ENCODE measurements around the gene ARAP1. TPM values are rescaled to one million over a fixed set of nuclear protein-coding genes. Genes with fewer than 3 reads are reported as not detected.

The ARAP1 gene
- total RNA-seq, 1 donor from 2014 or later: 49.5 TPM

- Histone ChIP-seq H3K36me3 (ENCODE audit: control insufficient read depth, insufficient read depth, low read length) (peaks cover 65% of the 10 kb centered on the region), H3K4me3 (ENCODE audit: low read depth, low read length) (no peak overlapping the region), H3K27me3 (ENCODE audit: control insufficient read depth, insufficient read depth, low read length) (no peaks in the 10 kb centered on the region)
- DNase-seq (ENCODE audit: low read depth): no peak
- FAIRE-seq: no peak
- no peak for TF ChIP-seq CTCF (IDR thresholded peaks at IDR 0.05; ENCODE audit: insufficient read depth, low read length, severe bottlenecking)
Observed at GRCh38 chr11:72705442-72706365, 46.5 kb downstream of the ARAP1 start.

DNA sequence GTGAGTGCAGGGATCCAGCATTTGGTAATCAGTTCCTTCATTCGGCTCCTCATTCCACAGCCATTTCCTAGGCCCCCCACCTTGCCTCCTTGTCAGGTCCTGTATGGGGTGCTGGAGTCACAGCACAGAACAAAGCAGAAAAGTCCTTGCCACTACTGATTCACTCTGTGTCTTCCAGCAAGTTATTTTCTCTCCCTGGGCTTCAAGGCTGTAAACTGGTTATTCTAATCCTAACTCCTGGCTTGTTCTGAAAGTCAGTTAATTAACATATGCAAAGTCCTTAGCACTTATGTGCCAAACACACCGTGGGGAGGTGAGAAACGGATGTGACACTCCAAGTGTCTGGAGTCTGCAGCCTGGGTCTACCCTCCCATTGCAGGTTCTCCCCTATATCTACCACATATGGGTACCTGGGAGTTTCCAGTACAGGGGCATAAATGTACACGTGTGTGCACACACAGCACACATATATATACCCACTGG, 47.4 kb downstream of the ARAP1 start:
- H3K36me3 ChIP-seq (ENCODE audit: control insufficient read depth, insufficient read depth, low read length): peaks cover 61% of the 10 kb centered on the region
- no peak for TF ChIP-seq CTCF (IDR thresholded peaks at IDR 0.05; ENCODE audit: insufficient read depth, low read length, severe bottlenecking)
- no peak overlapping the region for H3K4me3 ChIP-seq (ENCODE audit: low read depth, low read length)
- no peak for FAIRE-seq
- no peak for DNase-seq (ENCODE audit: low read depth)
- H3K27me3 ChIP-seq (ENCODE audit: control insufficient read depth, insufficient read depth, low read length): no peaks in the 10 kb centered on the region

- Histone ChIP-seq H3K36me3 (ENCODE audit: control insufficient read depth, insufficient read depth, low read length) (peaks cover 58% of the 10 kb centered on the region), H3K4me3 (ENCODE audit: low read depth, low read length) (no peak overlapping the region), H3K27me3 (ENCODE audit: control insufficient read depth, insufficient read depth, low read length) (no peaks in the 10 kb centered on the region)
- peak; percentile 23 for TF ChIP-seq CTCF (IDR thresholded peaks at IDR 0.05; ENCODE audit: insufficient read depth, low read length, severe bottlenecking)
- DNase-seq (ENCODE audit: low read depth) (no peak), FAIRE-seq (no peak)
Observed at GRCh38 chr11:72704028-72704782, 48.0 kb downstream of the ARAP1 start.

- Histone ChIP-seq H3K4me3 (ENCODE audit: low read depth, low read length) (no peak overlapping the region), H3K27me3 (ENCODE audit: control insufficient read depth, insufficient read depth, low read length) (no peaks in the 10 kb centered on the region), H3K36me3 (ENCODE audit: control insufficient read depth, insufficient read depth, low read length) (peaks cover 60% of the 10 kb centered on the region)
- FAIRE-seq (no peak), DNase-seq (ENCODE audit: low read depth) (no peak)
- no peak for TF ChIP-seq CTCF (IDR thresholded peaks at IDR 0.05; ENCODE audit: insufficient read depth, low read length, severe bottlenecking)
Observed at GRCh38 chr11:72703267-72704008, 48.8 kb downstream of the ARAP1 start.

DNA sequence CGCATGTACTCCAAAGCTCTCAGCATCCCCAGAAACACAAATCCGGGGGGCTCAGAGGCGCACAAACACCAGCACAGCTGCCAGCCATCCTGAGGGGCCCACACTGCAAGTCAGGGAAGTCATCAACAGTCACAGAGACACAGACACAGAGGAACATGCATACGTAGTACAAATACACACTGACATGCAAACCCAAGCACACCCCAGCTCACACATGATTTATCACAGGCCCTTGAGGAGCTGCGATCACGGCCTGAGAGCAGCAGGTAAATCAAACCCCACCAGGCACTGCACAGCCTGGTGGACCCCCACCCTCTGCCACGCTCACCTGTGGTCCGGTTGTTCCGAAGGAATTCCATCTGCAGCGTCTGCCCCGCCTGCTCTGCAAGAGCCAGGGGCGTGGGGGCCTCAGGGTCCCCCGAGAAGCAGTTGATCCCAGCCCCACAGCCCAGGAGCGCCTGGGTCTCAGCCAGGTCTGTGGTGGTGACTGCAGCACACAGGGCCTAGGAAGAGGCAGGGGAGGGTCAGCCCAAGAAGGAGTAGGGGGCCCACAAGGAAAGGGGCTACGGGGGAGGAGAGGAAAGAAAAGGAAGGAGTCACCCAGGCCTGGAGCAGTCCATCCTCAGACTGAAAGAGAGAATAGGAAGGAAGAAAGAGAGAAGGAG, 49.5 kb downstream of the ARAP1 start:
- no peak overlapping the region for H3K4me3 ChIP-seq (ENCODE audit: low read depth, low read length)
- peak; percentile 40 for FAIRE-seq
- no peaks in the 10 kb centered on the region for H3K27me3 ChIP-seq (ENCODE audit: control insufficient read depth, insufficient read depth, low read length)
- no peak for TF ChIP-seq CTCF (IDR thresholded peaks at IDR 0.05; ENCODE audit: insufficient read depth, low read length, severe bottlenecking)
- DNase-seq (ENCODE audit: low read depth): no peak
- peaks cover 60% of the 10 kb centered on the region for H3K36me3 ChIP-seq (ENCODE audit: control insufficient read depth, insufficient read depth, low read length)

Measured in bronchial epithelial cell (primary cell).